GM19395 (cell line): ENCODE results near the gene TUBGCP3.

ENCODE experiments used
- ATAC-seq: cut with Tn5 transposase; IDR thresholded peaks from one replicate; pipeline ENCODE4 v1.9.1; 2021; ENCODE audit warnings: mild to moderate bottlenecking, moderate library complexity; ENCODE audit not compliant: unreplicated experiment

Gene TUBGCP3

DNA sequence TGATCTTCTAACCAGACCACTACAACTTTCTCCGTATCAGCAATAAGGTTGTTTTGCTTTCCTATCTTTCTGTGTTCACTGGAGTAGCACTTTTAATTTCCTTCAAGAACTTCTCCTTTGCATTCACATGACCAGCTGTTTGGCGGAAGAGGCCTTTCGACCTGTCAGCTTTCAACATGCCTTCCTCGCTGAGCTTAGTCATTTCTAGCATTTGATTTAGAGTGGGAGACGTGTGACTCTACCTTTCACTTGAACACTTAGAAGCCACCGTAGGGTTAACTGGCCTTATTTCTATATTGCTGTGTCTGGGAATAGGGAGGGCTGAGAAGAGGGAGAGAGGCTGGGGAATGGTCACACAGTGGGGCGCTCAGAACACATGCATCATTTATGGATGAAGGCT is 104.7 kb downstream of the TUBGCP3 start:
- no peak for ATAC-seq

DNA sequence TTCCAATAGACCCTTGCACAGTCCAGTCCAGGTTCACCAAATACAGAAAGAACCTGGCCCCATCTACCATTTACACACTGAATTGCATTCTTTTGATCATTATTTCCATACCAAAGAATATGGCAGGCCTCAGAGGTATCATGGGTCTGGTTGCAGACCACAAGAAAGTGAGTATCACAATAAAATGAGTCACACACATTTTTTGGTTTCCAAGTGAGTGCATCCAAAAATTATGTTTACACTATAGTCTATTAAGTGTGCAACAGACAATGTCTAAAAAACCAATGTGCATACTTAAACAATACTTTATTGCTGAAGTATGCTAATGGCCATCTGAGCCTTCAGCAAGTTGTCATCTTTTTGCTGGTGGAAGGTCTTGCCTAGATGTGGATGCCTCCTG is 106.5 kb downstream of the TUBGCP3 start:
- no peak for ATAC-seq

DNA sequence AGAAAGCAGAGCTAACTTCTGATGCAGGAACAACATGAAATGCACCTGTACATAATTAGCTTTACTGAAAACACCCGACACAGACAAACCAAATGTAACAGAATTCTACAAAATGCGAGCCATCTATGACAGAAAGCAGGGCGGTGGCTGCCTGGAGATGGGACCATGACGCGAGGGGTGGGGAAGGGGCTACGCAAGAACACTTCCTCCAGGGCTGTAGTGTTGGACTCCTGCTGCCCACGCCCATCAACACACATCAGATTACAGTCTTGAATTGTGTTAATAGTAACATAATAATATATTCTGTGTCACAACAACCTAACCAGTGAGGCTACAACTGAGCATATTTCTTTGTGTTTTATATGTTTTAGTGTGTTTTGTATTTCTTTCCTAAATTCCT is 108.6 kb downstream of the TUBGCP3 start:
- no peak for ATAC-seq

DNA sequence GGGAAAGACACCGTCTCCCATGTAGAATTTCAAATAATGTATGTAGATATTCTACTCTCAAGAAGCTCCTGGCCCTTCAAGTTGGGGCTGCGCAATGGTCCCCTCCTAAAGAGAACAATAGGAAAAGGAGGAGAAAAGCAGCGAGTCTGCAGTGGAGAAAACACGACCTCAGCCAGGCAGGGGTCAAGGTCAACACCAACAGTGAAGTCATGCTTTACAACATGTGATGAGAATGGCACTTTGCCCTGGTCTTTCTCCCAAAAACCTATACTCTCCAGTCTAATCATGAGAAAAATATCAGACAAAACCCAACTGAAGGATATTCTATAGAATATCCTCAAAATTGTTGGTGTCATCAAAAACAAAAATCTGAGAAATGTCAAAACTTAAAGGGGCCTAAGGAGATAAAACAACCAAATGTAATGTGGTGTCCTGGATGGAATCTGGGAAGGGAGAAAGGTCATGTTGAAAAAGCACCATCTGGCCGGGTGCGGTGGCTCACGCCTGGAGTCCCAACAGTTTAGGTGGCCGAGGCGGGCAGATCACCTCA is 110.8 kb downstream of the TUBGCP3 start:
- ATAC-seq = no peak

DNA sequence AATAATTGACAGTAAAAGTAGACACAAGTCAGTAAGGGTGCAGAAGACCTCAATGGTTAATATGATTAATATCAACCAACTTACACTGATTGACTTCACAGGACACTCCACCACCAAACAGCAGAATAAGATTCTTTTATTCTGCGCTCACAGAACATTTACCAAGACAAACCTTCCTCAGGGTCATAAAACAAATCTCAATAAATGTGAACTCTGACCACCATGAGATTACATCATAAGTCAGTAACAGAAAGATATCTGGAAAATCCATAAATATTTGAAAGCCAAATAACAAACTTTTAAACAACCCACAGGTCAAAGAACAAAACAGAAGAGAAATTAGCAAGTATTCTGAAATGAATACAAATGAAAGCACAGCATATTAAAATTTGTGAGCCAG is 112.1 kb downstream of the TUBGCP3 start:
- no peak for ATAC-seq

DNA sequence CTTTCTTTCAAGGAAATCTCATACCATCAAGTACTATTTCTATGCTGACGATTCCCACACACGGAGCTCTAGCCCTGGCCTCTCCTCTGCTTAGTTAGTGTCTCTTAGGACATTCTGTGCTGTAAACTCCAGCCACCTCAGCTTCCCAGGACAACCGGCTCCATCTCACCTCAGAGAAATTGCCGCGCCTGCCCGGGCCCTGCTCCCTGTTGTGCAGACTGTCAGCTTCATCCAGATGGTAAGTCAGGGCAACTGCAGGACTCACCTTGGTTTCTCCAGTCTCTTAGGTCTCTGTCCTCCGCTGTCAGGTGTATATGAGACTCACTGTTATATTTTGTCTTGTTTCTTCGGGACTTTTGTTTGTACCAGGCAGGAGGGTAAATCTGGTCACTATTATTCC is 113.1 kb downstream of the TUBGCP3 start:
- ATAC-seq = no peak

DNA sequence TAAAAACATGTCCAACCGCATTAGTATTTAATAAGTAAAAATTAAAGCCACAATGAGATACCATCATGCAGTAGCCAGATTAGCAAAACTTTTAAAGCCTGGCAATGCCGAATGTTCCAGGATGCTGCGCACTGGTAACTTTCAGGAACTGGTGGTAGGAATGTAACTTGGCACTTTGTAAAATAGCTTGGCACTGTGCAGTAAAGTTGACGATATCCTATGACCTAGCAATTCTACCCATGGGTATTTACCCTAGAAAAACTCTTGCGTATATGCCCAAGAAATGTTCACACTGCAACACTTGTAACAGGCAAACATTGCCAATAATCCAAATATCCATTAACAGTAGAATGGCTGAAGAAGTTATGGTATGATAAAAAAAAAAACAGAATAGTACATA is 114.1 kb downstream of the TUBGCP3 start:
- no peak for ATAC-seq

DNA sequence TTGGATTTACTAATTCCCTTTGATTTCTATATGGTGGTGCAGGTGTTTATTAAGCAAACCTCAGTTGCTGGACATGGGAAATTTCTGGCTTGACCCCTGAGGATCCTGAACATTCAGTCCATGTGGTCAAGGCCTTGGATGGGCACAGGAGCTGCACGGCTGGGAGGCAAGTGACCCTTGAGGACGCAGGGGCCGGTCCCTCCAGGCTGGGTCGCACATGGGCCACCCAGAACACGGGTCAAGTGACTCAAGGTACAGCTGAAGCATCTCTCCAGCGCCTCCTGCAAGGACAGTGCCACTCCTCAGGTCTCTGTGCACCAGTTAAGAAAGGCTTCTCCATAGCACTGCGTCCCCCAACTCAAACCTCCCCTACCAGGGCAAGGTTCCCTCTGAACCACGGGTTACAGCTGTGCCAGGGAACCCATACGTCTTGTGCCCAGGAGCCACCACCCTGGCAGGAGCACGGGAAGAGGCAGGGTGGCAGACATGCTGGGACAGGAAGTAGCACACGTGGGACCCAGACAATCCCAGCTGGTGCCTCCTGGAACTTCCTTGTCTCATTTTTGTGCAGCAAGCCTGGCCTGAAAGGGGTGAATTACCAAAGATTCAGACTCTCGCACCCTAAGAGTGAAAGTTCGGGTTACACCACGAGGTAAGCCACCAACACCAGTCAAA is 118.7 kb downstream of the TUBGCP3 start:
- ATAC-seq = no peak

DNA sequence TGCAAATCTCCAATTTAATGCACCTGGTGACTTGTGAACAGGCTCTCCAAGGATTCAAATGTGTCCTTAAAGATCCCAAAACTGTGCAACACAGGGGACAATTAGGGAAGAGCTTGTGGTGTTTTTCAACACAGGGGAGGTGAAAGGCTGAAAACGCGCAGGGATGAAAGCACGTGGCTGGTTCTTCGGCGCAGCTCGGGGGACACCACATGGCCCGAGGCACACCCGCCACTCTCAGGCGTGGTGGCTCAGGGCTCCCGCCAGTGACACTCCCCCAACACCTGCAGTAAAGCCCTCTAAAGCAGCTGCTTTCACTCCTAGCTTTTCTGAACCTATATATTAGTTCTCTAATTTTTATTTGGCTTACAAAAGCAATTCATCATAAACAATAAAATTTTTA is 119.9 kb downstream of the TUBGCP3 start:
- no peak for ATAC-seq

DNA sequence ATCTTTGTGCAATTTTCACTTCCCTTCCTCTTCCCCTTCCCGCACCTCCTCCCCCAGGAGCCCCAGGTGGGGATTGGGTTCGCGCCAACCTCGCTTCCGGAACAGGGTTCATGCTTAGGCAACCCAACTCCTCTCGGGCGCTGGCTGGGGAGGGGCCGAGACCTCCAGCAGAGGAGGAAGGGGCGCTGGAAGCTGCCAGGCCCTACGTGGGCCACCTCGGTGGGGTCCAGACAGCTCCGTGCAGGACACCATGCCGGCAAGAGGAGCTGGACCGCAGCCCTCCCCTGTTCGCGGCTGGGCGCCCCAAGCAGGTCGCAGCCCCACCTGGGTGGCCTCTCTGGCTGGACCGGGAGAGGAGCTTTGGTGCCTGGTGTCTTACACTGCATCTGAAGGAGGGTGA is 120.7 kb downstream of the TUBGCP3 start:
- no peak for ATAC-seq

DNA sequence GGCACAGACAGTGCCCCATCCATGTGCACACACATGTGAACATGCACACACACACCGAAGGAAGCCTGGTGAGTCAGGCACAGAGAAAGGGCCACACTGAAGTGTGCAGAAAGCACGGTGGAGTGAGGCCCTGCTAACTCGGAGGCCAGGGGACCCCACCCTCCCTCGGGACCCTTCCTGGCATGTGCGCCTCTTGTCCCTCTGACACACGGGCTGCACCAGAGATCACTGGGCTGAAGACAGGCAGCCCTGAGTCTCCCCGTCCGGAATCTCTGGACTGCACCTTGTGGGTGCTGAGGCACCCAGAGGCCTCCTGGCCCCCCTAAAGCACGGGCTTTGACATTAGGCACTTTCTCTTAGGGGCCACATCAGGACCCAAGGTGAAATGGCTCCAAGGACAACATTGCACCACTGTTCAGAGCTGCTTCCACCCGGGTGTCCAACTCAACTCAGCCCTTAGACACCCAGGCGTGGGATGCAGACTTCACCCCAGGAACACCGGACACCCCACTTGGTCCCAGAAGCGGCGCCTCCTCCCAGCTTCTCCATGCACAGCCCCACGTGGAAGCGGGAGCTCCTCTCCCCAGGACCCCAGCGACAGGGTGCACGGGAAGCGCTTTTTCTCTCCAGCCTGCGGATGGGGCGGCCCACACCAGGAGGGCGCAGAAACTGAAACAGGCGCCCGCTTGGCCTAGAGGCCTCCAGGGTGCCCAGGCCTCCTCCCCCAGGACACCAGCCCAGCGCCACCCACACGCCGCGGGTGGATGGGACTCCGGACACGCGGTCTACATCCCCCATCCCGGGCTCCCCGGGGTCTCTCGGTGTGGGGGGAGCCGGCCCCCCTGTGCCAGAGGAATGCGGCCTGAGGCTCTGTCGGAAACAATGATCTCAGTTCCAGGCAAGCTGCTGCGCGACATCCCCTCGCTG is 121.6 kb downstream of the TUBGCP3 start:
- ATAC-seq = no peak

DNA sequence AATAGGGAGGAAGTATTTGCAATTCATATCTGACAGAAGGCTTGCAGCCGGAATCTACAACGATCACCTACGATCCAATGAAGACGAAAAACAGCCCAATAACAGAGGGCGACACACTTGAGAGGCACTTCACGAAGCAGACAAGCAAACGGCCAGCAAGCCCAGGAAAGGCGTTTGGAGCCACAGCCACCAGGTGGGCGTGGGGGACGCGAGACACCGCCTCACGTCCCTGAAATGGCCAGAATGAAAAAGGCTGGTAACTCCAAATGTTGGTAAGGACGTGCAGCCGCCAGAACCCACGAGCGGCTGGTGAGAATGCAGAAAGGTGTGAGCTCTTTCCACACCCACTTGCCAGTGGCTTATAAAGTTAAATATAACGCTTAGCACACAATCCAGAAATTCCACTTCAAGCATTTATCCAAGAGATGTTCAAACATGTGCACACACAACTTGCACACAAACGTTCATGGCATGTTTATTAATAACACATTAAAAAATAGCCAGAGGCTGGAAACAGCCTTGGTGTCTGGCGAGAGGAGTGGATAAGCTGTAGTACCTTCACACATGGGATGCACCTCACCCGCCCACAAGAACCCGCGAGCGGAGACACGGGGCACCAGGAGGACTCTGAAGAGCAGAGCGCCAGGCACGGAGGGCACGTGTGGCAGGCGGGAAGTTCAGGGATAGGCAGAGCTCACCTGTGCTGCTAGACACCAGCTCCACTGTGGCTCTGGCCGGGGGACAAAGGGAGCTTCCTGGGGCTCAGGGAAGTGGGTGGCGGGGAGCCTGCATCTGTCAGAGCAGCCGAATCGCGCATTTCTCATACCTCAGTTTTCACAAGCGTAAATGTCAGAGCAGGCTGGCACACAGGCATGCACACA is 122.5 kb downstream of the TUBGCP3 start:
- no peak for ATAC-seq

DNA sequence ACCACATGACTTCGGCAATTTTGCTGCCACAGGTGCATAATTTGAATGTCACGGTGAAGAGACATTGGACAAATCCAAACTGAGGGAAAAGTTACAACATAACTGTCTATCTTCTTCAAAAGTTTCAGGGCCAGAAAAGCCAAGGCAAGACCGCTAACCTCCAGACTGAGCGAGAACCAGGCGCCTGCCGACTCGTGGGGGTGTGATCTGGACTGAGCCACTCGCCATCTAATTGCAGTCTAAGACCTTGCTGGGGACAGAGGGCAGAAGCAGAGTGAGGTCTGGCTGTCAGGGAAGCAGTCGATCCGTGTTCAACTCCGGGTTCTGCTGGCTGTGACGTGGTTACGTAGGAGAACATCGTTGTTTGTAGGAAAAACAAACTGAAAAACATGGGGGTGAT is 123.2 kb downstream of the TUBGCP3 start:
- ATAC-seq = no peak

DNA sequence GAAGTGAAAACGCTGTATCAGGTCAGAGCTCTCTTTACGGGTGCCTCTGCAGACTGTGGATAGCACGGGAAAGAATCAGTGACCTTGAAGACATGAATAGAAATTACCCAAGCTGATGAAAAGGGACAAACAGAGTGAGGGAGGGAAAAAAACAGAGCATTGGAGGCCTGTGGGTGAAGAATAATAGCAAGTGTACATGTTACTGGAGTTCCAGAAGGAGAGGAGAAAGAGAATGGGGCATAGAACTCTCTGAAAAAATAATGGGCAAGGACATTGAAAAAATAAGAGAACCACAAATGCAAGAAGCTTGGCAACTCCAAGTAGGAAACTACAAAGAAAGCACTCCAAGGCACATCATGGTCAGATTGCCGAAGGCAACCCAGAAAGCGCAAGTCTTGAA is 125.5 kb downstream of the TUBGCP3 start:
- no peak for ATAC-seq

DNA sequence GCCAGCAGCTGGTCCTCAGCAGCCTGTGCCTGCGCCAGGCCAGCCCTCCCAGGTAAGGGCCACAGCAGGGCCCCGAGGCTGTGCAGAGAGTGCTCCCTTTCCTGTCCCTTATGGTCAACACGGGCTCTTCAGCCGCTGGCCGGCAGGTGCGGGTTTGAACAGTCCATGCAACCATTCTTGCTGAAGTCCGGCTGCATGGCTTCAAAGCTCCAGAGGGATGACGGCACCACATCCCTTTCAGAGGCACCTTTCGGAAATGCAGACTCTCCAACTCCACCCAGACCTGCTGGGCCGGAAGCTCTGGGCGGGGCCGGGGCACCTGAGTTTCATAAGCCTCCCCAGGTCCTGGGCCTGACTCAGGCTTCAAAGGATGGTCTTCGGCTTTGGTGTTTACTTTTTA is 130.5 kb downstream of the TUBGCP3 start:
- ATAC-seq = no peak

DNA sequence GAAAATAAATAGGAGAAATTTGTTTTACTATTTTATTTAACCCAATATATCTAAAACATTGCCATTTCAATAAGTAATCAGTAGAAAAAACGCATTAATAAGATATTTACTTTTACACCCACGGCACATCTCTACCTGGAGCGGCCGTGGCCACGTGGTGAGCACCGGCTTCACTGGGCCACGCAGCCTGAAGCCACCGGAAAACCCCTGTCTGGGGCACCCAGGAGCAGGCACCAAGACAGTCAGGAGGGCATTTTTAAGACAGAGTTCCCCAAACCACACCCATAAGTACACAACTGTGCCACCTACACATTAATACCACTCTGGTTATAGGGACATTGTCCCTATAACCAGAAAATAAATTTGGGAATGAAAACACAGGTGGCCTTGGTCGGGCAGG is 130.9 kb downstream of the TUBGCP3 start:
- ATAC-seq = no peak

DNA sequence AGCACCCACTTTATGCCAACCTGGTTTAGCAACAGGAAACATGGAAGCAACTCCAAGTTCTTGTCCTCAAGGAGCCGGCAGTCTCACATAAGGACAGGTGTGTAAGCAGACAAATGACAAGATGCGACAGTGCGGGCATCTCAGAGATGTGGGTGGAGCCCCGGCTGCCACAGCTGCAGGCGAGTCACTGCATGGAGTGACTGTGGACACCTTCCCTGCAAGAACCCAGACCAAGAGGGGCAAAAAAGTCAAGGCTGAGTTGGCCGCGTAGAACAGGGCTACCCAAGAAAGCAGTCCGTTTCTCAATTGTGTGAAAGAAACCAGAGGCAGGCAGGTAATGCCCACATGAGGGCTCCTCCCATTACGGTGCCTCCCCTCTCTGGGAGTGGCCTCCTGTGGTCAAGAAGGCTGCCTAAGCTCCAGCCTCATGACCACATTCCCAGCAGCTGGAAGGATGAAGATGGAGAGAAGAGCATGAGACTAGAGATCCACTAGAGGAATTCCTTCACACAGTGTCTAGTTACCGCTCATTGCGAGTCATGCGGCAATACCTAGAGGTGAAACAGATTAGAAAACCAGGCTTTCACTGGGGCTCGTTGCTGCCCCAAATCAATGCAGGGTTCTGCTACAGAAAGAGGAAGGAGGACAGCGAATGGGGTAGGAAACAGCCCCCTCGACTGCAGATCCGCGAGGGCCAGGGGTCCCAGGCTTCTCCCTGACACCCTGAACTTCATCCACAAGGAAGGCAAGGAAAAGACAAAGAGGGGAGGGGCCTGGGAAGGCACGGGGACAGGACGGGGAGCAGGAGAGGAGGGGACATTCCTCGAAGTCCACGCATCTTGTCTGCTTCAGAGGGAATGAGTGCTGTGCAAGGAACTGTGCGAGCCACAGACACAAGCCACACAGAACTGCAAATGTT is 131.6 kb downstream of the TUBGCP3 start:
- ATAC-seq = no peak

DNA sequence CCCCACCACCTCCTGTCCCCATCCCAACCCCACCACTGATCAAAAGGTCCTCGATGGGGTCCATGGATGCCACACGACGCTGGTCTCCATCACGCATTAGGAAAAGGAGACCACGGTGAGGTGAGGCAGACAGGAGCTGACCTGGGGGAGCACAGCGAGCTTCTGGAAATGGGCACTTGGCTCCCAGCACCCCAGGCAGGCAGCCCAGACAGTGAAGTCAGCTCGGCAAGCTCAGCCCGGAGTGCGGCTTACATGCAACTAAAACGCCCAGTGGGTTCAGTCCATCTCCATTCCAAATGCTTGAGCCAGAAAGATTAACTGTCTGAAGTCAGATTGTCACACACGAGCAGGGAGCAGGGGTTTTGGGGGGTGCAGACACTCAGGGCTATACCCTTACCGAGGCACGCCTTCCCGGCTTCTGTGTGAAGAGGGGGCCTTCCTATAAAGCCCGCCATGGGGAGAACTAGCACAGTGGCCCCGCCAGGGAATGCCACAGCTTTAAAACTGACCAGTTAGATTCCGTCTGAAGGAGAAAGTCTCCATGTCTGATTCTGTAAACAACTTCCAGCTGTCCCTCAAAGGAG is 132.4 kb downstream of the TUBGCP3 start:
- no peak for ATAC-seq

DNA sequence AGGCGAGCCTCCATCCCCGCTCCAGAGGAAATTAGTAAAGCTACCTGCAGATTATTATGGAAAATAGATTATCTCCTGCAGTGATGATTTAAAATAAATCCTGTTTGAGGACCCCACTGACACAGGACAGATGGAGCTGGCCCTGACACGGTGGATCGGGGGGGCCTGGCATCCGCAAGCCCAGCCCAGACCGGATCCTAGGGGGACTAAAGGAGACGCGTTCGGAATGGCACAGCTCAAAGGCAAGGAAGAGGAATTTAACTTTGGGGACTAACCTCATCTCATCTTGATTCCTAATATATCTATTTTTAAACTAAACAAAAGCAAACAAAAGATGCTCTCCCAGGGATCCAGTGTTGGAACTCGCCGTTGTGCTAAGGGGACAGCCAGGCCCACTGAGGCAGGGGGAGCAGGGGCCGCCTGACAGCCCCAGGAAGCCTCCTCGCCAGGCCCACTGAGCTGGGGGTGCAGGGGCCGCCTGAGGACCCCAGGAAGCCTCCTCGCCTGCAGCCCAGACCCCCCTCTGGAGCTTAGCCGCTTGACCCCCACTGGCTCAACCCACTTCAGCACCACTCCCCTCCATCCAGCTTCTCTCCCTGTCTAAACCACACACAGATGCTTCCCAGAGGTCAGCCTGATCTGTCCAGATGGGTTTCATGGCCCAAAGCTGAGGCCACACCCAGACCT is 133.2 kb downstream of the TUBGCP3 start:
- no peak for ATAC-seq
